CD14-positive monocyte (primary cell): ENCODE results near the gene COL13A1. TPM values are rescaled to one million over a fixed set of nuclear protein-coding genes. Genes with fewer than 3 reads are reported as not detected.

Source experiments
- DNase-seq, 3 donors: peaks; one replicate each; pipeline ENCODE4 v3.0.0-alpha.2; 2011 to 2022
- H2AFZ ChIP-seq: 2 replicates; pipeline ENCODE4 v1.6.0; 2012; ENCODE audit warnings: mild to moderate bottlenecking, low read depth, low read length, inconsistent platforms; ENCODE audit not compliant: insufficient read depth, poor library complexity, severe bottlenecking
- H3K27ac ChIP-seq, 2 donors: 1 replicate in 1 of 2; 2 replicates in 1 of 2; pipeline ENCODE4 v1.5.1; 2012 to 2013; ENCODE audit warnings: low read length in 2 of 2, control low read depth in 1 of 2, inconsistent platforms in 1 of 2, low read depth in 1 of 2, mild to moderate bottlenecking in 1 of 2
- H3K27me3 ChIP-seq, 2 donors: one replicate each; pipeline versions ENCODE4 v1.6.0 to v1.6.1; 2011 to 2013; ENCODE audit warnings: low read length in 2 of 2; ENCODE audit not compliant: control insufficient read depth in 2 of 2, insufficient read depth in 2 of 2
- H3K36me3 ChIP-seq, 2 donors: replicated peaks in 1 of 2; 1 replicate in 1 of 2; 2 replicates in 1 of 2; pipeline versions ENCODE4 v1.5.1 to v1.6.1; 2012 to 2013; ENCODE audit warnings: low read length in 2 of 2, control low read depth in 1 of 2, inconsistent platforms in 1 of 2, mild to moderate bottlenecking in 1 of 2; ENCODE audit not compliant: insufficient read depth in 2 of 2, control insufficient read depth in 1 of 2
- H3K4me1 ChIP-seq, 2 donors: 1 replicate in 1 of 2; 2 replicates in 1 of 2; pipeline versions ENCODE4 v1.5.1 to v1.6.1; 2012 to 2013; ENCODE audit warnings: low read length in 2 of 2, control low read depth in 1 of 2, inconsistent platforms in 1 of 2, mild to moderate bottlenecking in 1 of 2, moderate library complexity in 1 of 2; ENCODE audit not compliant: insufficient read depth in 2 of 2, control insufficient read depth in 1 of 2
- H3K4me2 ChIP-seq: replicated peaks from 2 replicates; pipeline ENCODE3; 2012; ENCODE audit warnings: low read length, moderate library complexity, mild to moderate bottlenecking; ENCODE audit not compliant: poor library complexity, severe bottlenecking; ENCODE audit errors: extremely low read depth
- H3K4me3 ChIP-seq, 3 experiments: fragments of 200-600 bp in 1 of 3; sonication (generic) in 1 of 3; replicated peaks in 1 of 3; 1 replicate in 2 of 3; 2 replicates in 1 of 3; pipeline ENCODE4 v1.5.1; 2011 to 2013; ENCODE audit warnings: low read length in 3 of 3, mild to moderate bottlenecking in 3 of 3, control low read depth in 2 of 3, low read depth in 2 of 3, inconsistent platforms in 1 of 3, moderate library complexity in 1 of 3
- H3K79me2 ChIP-seq: 2 replicates; pipeline ENCODE4 v1.6.0; 2012; ENCODE audit warnings: mild to moderate bottlenecking, control low read depth, inconsistent platforms, low read length, moderate library complexity; ENCODE audit not compliant: insufficient read depth
- H3K9ac ChIP-seq: 2 replicates; pipeline ENCODE4 v1.6.0; 2017; ENCODE audit warnings: low read length, mild to moderate bottlenecking; ENCODE audit not compliant: insufficient read depth, poor library complexity, severe bottlenecking
- H3K9me3 ChIP-seq, 2 donors: replicated peaks in 1 of 2; 1 replicate in 1 of 2; 2 replicates in 1 of 2; pipeline versions ENCODE4 v1.5.1 to v1.6.1; 2012 to 2013; ENCODE audit warnings: low read length in 2 of 2, control low read depth in 1 of 2; ENCODE audit not compliant: control insufficient read depth in 1 of 2, insufficient read depth in 1 of 2
- H4K20me1 ChIP-seq: 2 replicates; pipeline ENCODE4 v1.6.0; 2012; ENCODE audit warnings: mild to moderate bottlenecking, low read length, control low read depth, moderate library complexity; ENCODE audit not compliant: insufficient read depth
- H3K27ac Mint-ChIP-seq, 7 donors: one replicate each; pipeline ENCODE4 v1.8.0; 2020; ENCODE audit warnings: mild to moderate bottlenecking in 7 of 7, mixed read lengths in 7 of 7, moderate library complexity in 6 of 7, inconsistent platforms in 2 of 7
- H3K27me3 Mint-ChIP-seq, 3 donors: one replicate each; pipeline ENCODE4 v1.8.0; 2021 to 2022; ENCODE audit warnings: low read depth in 3 of 3, mild to moderate bottlenecking in 3 of 3, mixed read lengths in 3 of 3, moderate library complexity in 3 of 3, inconsistent platforms in 1 of 3
- H3K36me3 Mint-ChIP-seq, 2 donors: one replicate each; pipeline ENCODE4 v1.8.0; 2020; ENCODE audit warnings: mixed read lengths in 2 of 2, inconsistent platforms in 1 of 2, mild to moderate bottlenecking in 1 of 2
- H3K4me1 Mint-ChIP-seq: one replicate; pipeline ENCODE4 v1.8.0; 2020; ENCODE audit warnings: mild to moderate bottlenecking, mixed read lengths
- H3K4me3 Mint-ChIP-seq, 2 donors: one replicate each; pipeline ENCODE4 v1.8.0; 2020; ENCODE audit warnings: mild to moderate bottlenecking in 2 of 2, mixed read lengths in 2 of 2, moderate library complexity in 1 of 2
- H3K9me3 Mint-ChIP-seq, 7 donors: one replicate each; pipeline ENCODE4 v1.8.0; 2020 to 2022; ENCODE audit warnings: mixed read lengths in 7 of 7, mild to moderate bottlenecking in 6 of 7, moderate library complexity in 6 of 7, inconsistent platforms in 2 of 7
- CTCF ChIP-seq: fragments of 200-600 bp; IDR thresholded peaks from one replicate; pipeline ENCODE4 v1.8.0; 2022; ENCODE audit warnings: antibody characterized with exemption, mild to moderate bottlenecking
- WGBS: methylation state at CpG from one replicate; pipeline ENCODE4 v1.1.5; 2013; ENCODE audit warnings: missing lambda C conversion rate; ENCODE audit not compliant: insufficient coverage; 5-methylcytosine and 5-hydroxymethylcytosine counted together
- intact Hi-C, 2 donors: fragments of 100-400 bp; cut with micrococcal nuclease; formaldehyde crosslinking; loops; one replicate each; pipeline versions ENCODE4 v1.15.0 to v1.15.1; 2023
- polyA plus RNA-seq, 3 donors: library from polyadenylated mRNA; depleted of rRNA in 1 of 3; unstranded in 2 of 3; stranded (reverse) in 1 of 3; fragments of 300-500 nt in 2 of 3; fragments of >200 nt in 1 of 3; fragmentation: Illumina TruSeq in 2 of 3; gene quantifications; 1 replicate in 2 of 3; 2 replicates in 1 of 3; pipeline ENCODE4 v1.2.3, GENCODE V29; 2012 to 2021

Gene COL13A1
- polyA plus RNA-seq, 3 donors, result not detected

- DNase-seq, result peak; percentile 4 to 49 (median 12)
- Mint-ChIP-seq H3K27me3 (peaks cover 4 to 12% (median 9%) of the 10 kb centered on the region in 3 donors), H3K36me3 (peaks cover 0 to 3% of the 10 kb centered on the region in 2 donors), H3K4me1 (peaks cover 30% of the 10 kb centered on the region), H3K27ac (no peak overlapping the region), H3K9me3 (peaks cover 14 to 21% (median 20%) of the 10 kb centered on the region in 7 donors), H3K4me3 (peak overlapping the region in 1 of 2 donors; percentile 75)
- no peaks in the 10 kb centered on the region for H3K79me2 ChIP-seq
- peaks cover 20 to 21% of the 10 kb centered on the region in 2 donors for H3K4me1 ChIP-seq
- TF ChIP-seq CTCF, result no peak
- H3K4me3 ChIP-seq, result peak overlapping the region in 1 of 3 experiments; percentile 26
- WGBS, result 0% methylated on average over 3 of the region's 5 CpGs
- H3K4me2 ChIP-seq, result peak overlapping the region; percentile 43
- H3K27ac ChIP-seq, result no peak overlapping the region
- no peaks in the 10 kb centered on the region for H3K27me3 ChIP-seq
- H4K20me1 ChIP-seq, result no peaks in the 10 kb centered on the region
- intact Hi-C loops, result no loop called here
- H3K36me3 ChIP-seq, result no peaks in the 10 kb centered on the region
- H3K9me3 ChIP-seq, result peaks cover 10 to 17% of the 10 kb centered on the region in 2 donors
- no peak overlapping the region for H3K9ac ChIP-seq
- no peak overlapping the region for H2AFZ ChIP-seq
These were observed 14.8 kb downstream of the COL13A1 start for GRCh38 chr10:69816521-69816920.

- H3K27ac Mint-ChIP-seq, result peak overlapping the region in 2 of 7 donors; percentile 2 to 78
- no peaks in the 10 kb centered on the region for H3K36me3 ChIP-seq
- H3K9me3 ChIP-seq, result peaks cover 10 to 17% of the 10 kb centered on the region in 2 donors
- intact Hi-C loops, result no loop called here
- peak overlapping the region; percentile 43 for H3K4me2 ChIP-seq
- peaks cover 0 to 3% of the 10 kb centered on the region in 2 donors for H3K36me3 Mint-ChIP-seq
- peaks cover 14 to 21% (median 20%) of the 10 kb centered on the region in 7 donors for H3K9me3 Mint-ChIP-seq
- no peaks in the 10 kb centered on the region for H3K79me2 ChIP-seq
- H3K27me3 Mint-ChIP-seq, result peaks cover 1 to 9% (median 8%) of the 10 kb centered on the region in 3 donors
- peak overlapping the region in 1 of 3 experiments; percentile 26 for H3K4me3 ChIP-seq
- peak overlapping the region; percentile 51 for H2AFZ ChIP-seq
- peak in 1 of 3 donors; percentile 26 for DNase-seq
- WGBS, result 2% methylated on average over 10 of the region's 11 CpGs
- H3K4me3 Mint-ChIP-seq, result peak overlapping the region; percentile 53 to 67
- no peaks in the 10 kb centered on the region for H4K20me1 ChIP-seq
- no peak overlapping the region for H3K27ac ChIP-seq
- TF ChIP-seq CTCF, result no peak
- peaks cover 30% of the 10 kb centered on the region for H3K4me1 Mint-ChIP-seq
- H3K27me3 ChIP-seq, result no peaks in the 10 kb centered on the region
- H3K4me1 ChIP-seq, result peaks cover 20 to 21% of the 10 kb centered on the region in 2 donors
- no peak overlapping the region for H3K9ac ChIP-seq
These were observed 15.4 kb downstream of the COL13A1 start for GRCh38 chr10:69817078-69817581.
